ENCODE data around the gene RPL13A. TPM values are rescaled to one million over a fixed set of nuclear protein-coding genes. Genes with fewer than 3 reads are reported as not detected.
A peak's percentile ranks its signal among the peaks of the same experiment; 100 is the strongest.
"Not testable (repeated sequence)": the region's sequence is repeated elsewhere in the genome, so short reads cannot be mapped to it uniquely, and the experiment has no call there.

The RPL13A gene
- total and polyA plus RNA-seq, 5 donors, result 1,392 to 1,753 (median 1,406) TPM

DNA sequence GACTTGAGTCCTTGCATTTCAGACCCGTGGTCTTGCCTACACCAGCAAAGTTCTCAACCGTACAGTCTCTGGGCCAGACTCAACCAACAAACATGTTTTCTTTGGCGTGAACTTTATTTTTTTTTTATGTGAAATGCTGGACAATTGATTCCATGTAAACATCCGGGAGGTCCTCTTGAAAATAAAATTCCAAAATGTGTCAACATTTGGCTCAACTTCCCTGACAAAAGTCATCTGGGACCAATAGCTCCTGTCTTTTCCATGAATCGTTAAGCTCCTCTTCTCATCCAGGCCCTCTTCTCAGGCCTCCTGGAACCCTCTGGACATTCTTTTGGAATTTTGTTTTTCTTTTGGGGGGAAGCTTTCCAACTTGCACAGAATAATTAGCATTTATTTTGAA, 31.6 kb upstream of the RPL13A start:
- ATAC-seq, result no peak

DNA sequence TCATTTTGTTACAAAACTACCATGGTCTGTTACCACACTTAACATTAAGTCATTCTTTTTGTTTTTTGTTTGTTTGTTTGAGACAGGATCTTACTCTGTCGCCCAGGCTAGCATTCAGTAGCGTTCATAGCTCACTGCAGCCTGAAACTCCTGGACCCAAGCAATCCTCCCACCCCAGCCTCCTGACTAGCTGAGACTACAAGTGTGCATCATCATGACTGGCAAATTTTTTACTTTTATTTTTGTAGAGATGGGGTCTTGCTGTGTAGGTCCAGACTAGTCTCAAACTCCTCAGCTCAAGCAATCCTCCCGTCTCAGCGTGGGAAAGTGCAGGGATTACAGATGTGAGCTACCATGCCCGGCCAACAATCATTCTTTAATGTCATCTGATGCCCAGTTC, 31.1 kb upstream of the RPL13A start:
- Histone ChIP-seq H3K9me3 (ENCODE audit: control insufficient read depth, low read length) (no peaks in the 10 kb centered on the region), H3K4me1 (ENCODE audit: control insufficient read depth, insufficient read depth, low read length) (no peaks in the 10 kb centered on the region), H3K27me3 (ENCODE audit: control insufficient read depth, insufficient read depth) (no peaks in the 10 kb centered on the region), H3K4me3 (ENCODE audit: low read length) (no peak overlapping the region), H3K27ac (ENCODE audit: low read length) (peak overlapping the region; percentile 88)
- intact Hi-C loops (cut with DNase I), result no loop called here
- DNase-seq (no peak), ATAC-seq (no peak)
- WGBS, result 65% methylated on average over 5 of the region's 5 CpGs

More for the DNA sequence above, 31.6 kb upstream of the RPL13A start:
- Histone ChIP-seq H3K27me3 (ENCODE audit: control insufficient read depth, insufficient read depth) (no peaks in the 10 kb centered on the region), H3K4me3 (ENCODE audit: low read length) (no peak overlapping the region), H3K27ac (ENCODE audit: low read length) (no peak overlapping the region), H3K4me1 (ENCODE audit: control insufficient read depth, insufficient read depth, low read length) (no peaks in the 10 kb centered on the region), H3K9me3 (ENCODE audit: control insufficient read depth, low read length) (no peaks in the 10 kb centered on the region)
- 46% methylated on average over 5 of the region's 5 CpGs for WGBS
- DNase-seq, result no peak
- intact Hi-C loops (cut with DNase I), result no loop called here

DNA sequence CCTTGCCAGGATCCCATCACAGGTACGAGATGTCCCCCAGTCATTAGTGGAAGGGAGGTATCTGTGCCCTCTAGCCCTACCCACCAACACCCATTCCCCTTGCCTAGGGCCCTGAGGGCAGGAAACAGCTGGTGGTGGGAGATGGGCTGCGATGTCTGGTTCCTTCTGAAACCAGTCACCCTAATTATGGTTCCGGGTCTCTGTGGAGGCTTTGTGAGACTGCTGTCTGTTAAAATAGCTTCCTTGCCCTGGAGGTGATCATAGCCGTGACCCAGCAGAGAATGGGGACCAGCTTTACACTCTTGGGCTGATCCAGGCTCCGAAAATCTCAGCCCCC, 28.9 kb upstream of the RPL13A start:
- 93% methylated on average over 5 of the region's 5 CpGs for WGBS
- Histone ChIP-seq H3K27ac (ENCODE audit: low read length) (peak overlapping the region; percentile 43), H3K9me3 (ENCODE audit: control insufficient read depth, low read length) (no peaks in the 10 kb centered on the region), H3K27me3 (ENCODE audit: control insufficient read depth, insufficient read depth) (no peaks in the 10 kb centered on the region), H3K4me1 (ENCODE audit: control insufficient read depth, insufficient read depth, low read length) (no peaks in the 10 kb centered on the region), H3K4me3 (ENCODE audit: low read length) (no peak overlapping the region)
- ATAC-seq (no peak), DNase-seq (no peak)
- intact Hi-C loops (cut with DNase I), result no loop called here

DNA sequence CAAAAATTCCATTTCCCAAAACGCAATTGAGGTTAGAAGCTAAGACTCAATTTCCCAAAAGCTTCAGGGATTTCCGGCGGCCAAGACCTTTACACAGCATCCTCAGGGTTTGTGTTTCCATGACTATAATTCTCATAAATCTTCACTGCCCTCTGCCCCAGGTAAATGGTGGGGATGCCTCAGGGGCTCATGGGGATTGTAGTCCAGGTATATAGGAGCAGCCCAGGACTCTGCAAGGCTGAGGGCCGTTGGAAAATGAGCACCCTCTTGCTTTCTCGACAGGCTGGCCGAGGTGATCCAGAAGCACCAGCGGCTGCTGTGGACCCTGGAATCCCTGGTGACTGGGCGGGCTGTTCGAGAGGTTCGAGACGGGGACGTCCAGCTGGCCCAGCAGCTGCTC, 28.0 kb upstream of the RPL13A start:
- intact Hi-C loops (cut with DNase I), result no loop called here
- ATAC-seq, result no peak
- 95% methylated on average over 12 of the region's 12 CpGs for WGBS

DNA sequence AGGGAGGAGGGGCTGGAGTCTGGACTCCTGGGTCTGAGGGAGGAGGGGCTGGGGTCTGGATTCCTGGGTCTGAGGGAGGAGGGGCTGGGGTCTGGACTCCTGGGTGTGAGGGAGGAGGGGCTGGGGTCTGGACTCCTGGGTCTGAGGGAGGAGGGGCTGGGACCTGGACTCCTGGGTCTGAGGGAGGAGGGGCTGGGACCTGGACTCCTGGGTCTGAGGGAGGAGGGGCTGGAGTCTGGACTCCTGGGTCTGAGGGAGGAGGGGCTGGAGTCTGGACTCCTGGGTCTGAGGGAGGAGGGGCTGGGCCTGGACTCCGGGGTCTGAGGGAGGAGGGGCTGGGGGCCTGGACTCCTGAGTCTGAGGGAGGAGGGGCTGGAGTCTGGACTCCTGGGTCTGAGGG, 26.3 kb upstream of the RPL13A start:
- H3K4me3 ChIP-seq (ENCODE audit: low read length); H3K9me3 ChIP-seq (ENCODE audit: control insufficient read depth, low read length); ATAC-seq; H3K27ac ChIP-seq (ENCODE audit: low read length); DNase-seq; H3K27me3 ChIP-seq (ENCODE audit: control insufficient read depth, insufficient read depth); H3K4me1 ChIP-seq (ENCODE audit: control insufficient read depth, insufficient read depth, low read length); intact Hi-C loops (cut with DNase I): not testable (repeated sequence)
- WGBS, result 0% methylated on average over 1 of the region's 1 CpG

More for the DNA sequence above, 28.0 kb upstream of the RPL13A start:
- no peak for DNase-seq
- no peak overlapping the region for H3K27ac ChIP-seq (ENCODE audit: low read length)
- H3K27me3 ChIP-seq (ENCODE audit: control insufficient read depth, insufficient read depth), result no peaks in the 10 kb centered on the region
- H3K4me1 ChIP-seq (ENCODE audit: control insufficient read depth, insufficient read depth, low read length), result no peaks in the 10 kb centered on the region
- no peaks in the 10 kb centered on the region for H3K9me3 ChIP-seq (ENCODE audit: control insufficient read depth, low read length)
- no peak overlapping the region for H3K4me3 ChIP-seq (ENCODE audit: low read length)

DNA sequence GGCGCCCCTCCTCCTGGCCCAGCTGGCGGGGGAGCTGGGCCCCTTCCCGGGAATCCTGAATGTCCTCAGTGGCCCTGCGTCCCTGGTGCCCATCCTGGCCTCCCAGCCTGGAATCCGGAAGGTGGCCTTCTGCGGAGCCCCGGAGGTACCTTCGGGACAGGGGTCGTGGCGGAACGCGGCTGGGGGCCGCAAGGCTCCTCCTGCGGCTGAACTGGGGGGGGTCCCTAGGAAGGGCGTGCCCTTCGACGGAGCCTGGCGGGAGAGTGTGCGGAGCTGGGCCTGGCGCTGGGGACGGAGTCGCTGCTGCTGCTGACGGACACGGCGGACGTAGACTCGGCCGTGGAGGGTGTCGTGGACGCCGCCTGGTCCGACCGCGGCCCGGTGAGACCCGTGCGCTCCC, 25.8 kb upstream of the RPL13A start:
- H3K9me3 ChIP-seq (ENCODE audit: control insufficient read depth, low read length), result no peaks in the 10 kb centered on the region
- intact Hi-C loops (cut with DNase I), result no loop called here
- DNase-seq (no peak), ATAC-seq (no peak)
- 98% methylated on average over 37 of the region's 37 CpGs for WGBS
- H3K4me3 ChIP-seq (ENCODE audit: low read length), result no peak overlapping the region
- H3K27ac ChIP-seq (ENCODE audit: low read length), result no peak overlapping the region
- no peaks in the 10 kb centered on the region for H3K27me3 ChIP-seq (ENCODE audit: control insufficient read depth, insufficient read depth)
- no peaks in the 10 kb centered on the region for H3K4me1 ChIP-seq (ENCODE audit: control insufficient read depth, insufficient read depth, low read length)

DNA sequence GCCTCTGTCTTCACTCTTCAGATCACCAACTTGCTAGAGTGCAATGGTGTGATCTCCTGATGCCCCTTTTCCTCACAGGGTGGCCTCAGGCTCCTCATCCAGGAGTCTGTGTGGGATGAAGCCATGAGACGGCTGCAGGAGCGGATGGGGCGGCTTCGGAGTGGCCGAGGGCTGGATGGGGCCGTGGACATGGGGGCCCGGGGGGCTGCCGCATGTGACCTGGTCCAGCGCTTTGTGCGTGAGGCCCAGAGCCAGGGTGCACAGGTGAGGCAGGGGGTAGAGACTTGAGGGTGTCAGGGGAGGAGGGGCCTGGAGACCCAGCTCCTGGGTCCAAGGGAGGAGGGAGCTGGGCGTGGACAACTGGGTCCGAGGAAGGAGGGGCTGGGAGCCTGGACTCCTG, 24.9 kb upstream of the RPL13A start:
- Histone ChIP-seq H3K4me3 (ENCODE audit: low read length) (no peak overlapping the region), H3K4me1 (ENCODE audit: control insufficient read depth, insufficient read depth, low read length) (no peaks in the 10 kb centered on the region), H3K9me3 (ENCODE audit: control insufficient read depth, low read length) (no peaks in the 10 kb centered on the region), H3K27me3 (ENCODE audit: control insufficient read depth, insufficient read depth) (no peaks in the 10 kb centered on the region), H3K27ac (ENCODE audit: low read length) (no peak overlapping the region)
- no peak for DNase-seq
- ATAC-seq, result no peak
- 84% methylated on average over 12 of the region's 12 CpGs for WGBS
- intact Hi-C loops (cut with DNase I), result no loop called here

DNA sequence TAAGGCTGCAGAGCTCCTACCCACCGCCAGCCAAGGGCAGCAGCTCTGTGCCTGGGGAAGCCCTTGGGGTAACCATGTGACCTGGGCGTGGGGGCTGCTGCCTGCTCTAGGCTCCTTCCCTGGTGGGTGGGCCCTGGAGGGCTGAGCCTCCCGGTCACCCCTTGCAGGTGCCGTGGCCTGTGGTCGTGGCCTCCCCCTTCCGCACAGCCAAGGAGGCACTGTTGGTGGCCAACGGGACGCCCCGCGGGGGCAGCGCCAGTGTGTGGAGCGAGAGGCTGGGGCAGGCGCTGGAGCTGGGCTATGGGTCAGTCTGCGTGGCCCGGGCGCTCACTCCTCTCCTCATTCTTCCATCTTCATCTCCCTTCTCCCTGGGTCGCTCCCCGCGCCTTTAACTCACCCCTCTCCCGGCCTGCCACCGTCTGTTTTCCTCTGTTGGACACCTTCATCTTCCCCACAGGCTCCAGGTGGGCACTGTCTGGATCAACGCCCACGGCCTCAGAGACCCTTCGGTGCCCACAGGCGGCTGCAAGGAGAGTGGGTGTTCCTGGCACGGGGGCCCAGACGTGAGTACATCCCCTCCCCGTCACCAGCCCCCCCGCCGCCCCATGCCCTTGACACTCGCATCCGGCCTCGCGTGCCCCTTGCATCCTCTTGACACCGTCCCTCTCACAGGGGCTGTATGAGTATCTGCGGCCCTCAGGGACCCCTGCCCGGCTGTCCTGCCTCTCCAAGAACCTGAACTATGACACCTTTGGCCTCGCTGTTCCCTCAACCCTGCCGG, 23.3 kb upstream of the RPL13A start:
- no peak for DNase-seq
- peaks cover 5% of the 10 kb centered on the region for H3K4me1 ChIP-seq (ENCODE audit: control insufficient read depth, insufficient read depth, low read length)
- WGBS, result 90% methylated on average over 39 of the region's 39 CpGs
- H3K27ac ChIP-seq (ENCODE audit: low read length), result no peak overlapping the region
- H3K27me3 ChIP-seq (ENCODE audit: control insufficient read depth, insufficient read depth), result no peaks in the 10 kb centered on the region
- no peak for ATAC-seq
- intact Hi-C loops (cut with DNase I), result no loop called here
- H3K4me3 ChIP-seq (ENCODE audit: low read length), result no peak overlapping the region
- H3K9me3 ChIP-seq (ENCODE audit: control insufficient read depth, low read length), result no peaks in the 10 kb centered on the region

DNA sequence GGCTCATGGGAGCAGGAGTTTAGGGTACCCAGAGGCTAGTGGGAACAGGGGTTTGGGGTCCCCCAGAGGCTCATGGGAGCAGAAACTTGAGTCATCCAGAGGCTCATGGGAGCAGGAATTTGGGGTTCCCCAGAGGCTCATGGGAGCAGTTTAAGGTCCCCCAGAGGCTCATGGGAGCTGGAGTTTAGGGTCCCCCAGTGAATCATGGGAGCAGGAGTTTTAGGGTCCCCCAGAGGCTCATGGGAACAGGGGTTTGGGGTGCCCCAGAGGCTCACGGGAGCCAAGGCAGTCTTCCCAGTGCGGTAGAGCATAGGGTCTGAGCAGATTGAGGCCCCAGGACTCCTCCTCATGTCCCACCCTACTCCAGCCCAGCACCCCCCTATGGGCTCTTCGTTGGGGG, 22.0 kb upstream of the RPL13A start:
- Histone ChIP-seq H3K9me3 (ENCODE audit: control insufficient read depth, low read length) (no peaks in the 10 kb centered on the region), H3K27me3 (ENCODE audit: control insufficient read depth, insufficient read depth) (no peaks in the 10 kb centered on the region), H3K4me3 (ENCODE audit: low read length) (no peak overlapping the region), H3K4me1 (ENCODE audit: control insufficient read depth, insufficient read depth, low read length) (peaks cover 5% of the 10 kb centered on the region), H3K27ac (ENCODE audit: low read length) (no peak overlapping the region)
- WGBS, result 89% methylated on average over 3 of the region's 3 CpGs
- ATAC-seq, result no peak
- no peak for DNase-seq
- intact Hi-C loops (cut with DNase I), result no loop called here

DNA sequence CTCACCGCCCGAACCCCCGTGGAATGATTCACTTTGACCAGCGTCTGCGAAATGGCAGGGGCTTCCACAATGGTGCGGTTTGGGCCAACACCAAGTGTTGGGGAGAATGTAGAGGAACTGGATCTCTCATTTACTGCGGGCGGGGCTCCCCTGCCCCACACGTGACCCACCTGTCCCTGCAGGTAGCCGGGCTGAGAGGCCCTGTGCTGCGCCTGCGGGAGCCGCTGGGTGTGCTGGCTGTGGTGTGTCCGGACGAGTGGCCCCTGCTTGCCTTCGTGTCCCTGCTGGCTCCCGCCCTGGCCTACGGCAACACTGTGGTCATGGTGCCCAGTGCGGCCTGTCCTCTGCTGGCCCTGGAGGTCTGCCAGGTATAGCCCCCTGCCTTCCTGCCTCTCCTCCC, 19.2 kb upstream of the RPL13A start:
- peak overlapping the region; percentile 23 for H3K27ac ChIP-seq (ENCODE audit: low read length)
- H3K27me3 ChIP-seq (ENCODE audit: control insufficient read depth, insufficient read depth), result no peaks in the 10 kb centered on the region
- H3K9me3 ChIP-seq (ENCODE audit: control insufficient read depth, low read length), result no peaks in the 10 kb centered on the region
- intact Hi-C loops (cut with DNase I), result no loop called here
- ATAC-seq (peak in 1 of 2 donors; percentile 7), DNase-seq (peak in 2 of 3 donors; percentile 62 to 75)
- no peak overlapping the region for H3K4me3 ChIP-seq (ENCODE audit: low read length)
- WGBS, result 90% methylated on average over 19 of the region's 19 CpGs
- H3K4me1 ChIP-seq (ENCODE audit: control insufficient read depth, insufficient read depth, low read length), result peaks cover 5% of the 10 kb centered on the region

DNA sequence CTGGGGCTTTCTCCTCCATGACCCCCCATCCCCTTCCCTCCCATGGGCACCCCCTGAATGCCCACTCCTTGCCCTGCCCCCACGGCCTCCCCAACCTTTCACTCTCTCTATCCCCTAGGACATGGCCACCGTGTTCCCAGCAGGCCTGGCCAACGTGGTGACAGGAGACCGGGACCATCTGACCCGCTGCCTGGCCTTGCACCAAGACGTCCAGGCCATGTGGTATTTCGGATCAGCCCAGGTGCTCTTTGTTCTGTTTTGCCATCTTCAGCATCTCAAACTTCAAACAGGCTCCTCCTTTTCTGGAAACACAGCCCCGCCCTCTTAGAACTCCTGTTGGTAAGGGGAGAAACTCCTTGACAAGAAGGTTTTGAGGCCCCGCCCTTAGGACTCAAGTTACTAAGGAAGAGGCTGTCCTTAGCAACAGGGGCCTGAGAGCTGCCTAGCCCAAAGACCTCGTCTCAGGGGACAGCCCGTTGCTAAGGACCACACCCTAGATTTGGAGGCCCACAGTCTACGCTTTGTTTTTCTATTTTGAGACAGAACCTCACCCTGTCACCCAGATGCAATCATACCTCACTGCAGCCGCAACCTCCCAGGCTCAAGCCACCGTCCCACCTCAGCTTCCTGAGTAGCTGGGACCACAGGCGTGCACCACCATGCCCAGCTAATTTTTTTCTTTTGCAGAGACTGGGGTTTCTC, 18.5 kb upstream of the RPL13A start:
- DNase-seq (peak; percentile 90 to 94 (median 93)), ATAC-seq (peak; percentile 89 to 94)
- Histone ChIP-seq H3K4me3 (ENCODE audit: low read length) (no peak overlapping the region), H3K4me1 (ENCODE audit: control insufficient read depth, insufficient read depth, low read length) (peaks cover 5% of the 10 kb centered on the region), H3K27ac (ENCODE audit: low read length) (peak overlapping the region; percentile 71), H3K27me3 (ENCODE audit: control insufficient read depth, insufficient read depth) (no peaks in the 10 kb centered on the region), H3K9me3 (ENCODE audit: control insufficient read depth, low read length) (no peaks in the 10 kb centered on the region)
- intact Hi-C loops (cut with DNase I), result no loop called here
- 42% methylated on average over 15 of the region's 15 CpGs for WGBS
